Measurements from ENCODE around the gene SNAP47.

Gene SNAP47

GRCh38 chr1:227805606-227806197 is 70.5 kb downstream of the SNAP47 start:
- DNase-seq = no peak

GRCh38 chr1:227808566-227808965 is 73.3 kb downstream of the SNAP47 start:
- no peak for DNase-seq

GRCh38 chr1:227809026-227809425 is 73.8 kb downstream of the SNAP47 start:
- DNase-seq = no peak

DNA sequence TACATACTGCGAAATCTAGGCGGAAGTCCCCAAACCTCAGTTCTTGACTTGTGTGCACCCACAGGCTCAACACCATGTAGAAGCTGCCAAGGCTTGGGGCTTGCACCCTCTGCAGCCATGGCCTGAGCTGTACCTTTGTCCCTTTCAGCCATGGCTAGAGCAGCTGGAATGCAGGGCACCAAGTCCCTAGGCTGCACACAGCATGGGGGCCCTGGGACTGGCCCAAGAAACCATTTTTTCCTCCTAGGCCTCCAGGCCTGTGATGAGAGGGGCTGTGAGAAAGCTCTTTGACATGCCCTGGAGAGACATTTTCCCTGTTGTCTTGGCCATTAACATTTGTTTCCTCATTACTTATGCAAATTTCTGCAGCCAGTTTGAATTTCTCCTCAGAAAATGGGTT is 78.7 kb downstream of the SNAP47 start:
- no peak for DNase-seq

DNA sequence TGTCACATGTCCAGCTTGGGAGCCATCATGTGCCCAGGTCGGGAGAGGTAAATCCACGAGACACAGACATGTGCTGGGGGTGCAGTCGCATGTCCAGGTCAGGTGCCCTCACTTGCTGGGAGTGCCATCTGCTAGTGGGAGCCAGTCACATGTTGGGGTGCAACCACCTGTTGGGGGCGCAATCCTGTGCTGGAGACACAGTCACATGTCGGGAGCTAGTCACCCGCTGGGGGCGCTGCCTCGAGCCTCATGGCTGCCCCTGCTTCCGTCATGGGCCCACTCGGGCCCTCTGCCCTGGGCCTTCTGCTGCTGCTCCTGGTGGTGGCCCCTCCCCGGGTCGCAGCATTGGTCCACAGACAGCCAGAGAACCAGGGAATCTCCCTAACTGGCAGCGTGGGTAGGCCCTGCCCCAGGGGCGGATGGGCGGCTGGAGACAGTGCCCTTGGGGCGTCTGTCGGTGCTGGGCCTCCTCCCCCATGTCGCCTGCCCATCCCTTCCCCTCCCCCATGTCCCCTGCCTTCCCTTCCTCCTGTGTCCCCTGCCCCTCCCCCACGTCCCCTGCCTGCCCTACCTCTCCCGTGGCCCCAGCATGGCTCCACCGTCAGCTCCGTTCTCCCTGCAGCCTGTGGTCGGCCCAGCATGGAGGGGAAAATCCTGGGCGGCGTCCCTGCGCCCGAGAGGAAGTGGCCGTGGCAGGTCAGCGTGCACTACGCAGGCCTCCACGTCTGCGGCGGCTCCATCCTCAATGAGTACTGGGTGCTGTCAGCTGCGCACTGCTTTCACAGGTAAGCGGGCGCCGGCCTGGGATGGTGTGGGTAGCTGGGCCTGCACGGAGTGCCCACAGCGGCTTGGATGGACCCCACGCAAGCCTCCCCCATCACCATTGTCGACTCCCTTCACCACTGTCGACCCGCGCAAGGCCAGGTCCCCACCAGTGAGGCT is 80.5 kb downstream of the SNAP47 start, which contains the start of gene PRSS38:
Gene PRSS38 (plus strand): TSS at position 208 of the 942 bp plus-strand sequence. CDS start 42 bp downstream, at position 250.
- no peak for DNase-seq

- DNase-seq = no peak
Observed at GRCh38 chr1:227816750-227817446, 81.7 kb downstream of the SNAP47 start.

GRCh38 chr1:227823537-227823936 is 88.3 kb downstream of the SNAP47 start:
- DNase-seq = no peak

- no peak for DNase-seq
Observed at GRCh38 chr1:227824204-227824603, 89.0 kb downstream of the SNAP47 start.

DNA sequence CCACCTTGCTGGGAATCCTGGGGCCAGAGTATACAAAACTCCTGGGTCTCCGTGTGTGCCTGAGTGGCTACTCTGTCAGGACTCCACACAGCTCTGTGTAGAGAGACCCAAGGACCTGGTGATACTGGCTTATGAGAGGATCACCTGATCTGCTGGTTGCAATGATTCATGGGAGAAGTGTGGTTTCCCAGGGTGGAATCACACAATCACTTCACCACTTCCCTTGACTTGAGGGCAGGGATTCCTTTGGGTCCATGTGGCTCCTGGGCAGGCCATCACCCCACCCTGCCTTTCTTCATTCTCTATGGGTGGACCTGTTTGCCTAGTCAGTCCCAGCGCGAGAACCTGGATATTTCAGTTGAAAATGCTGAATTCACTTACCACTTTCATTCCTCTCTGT is 93.6 kb downstream of the SNAP47 start:
- DNase-seq = no peak

Measured in activated CD4-positive, alpha-beta T cell treated with anti-CD3 and anti-CD28 coated beads for 4 hours (primary cell).